ENCODE results near the gene MYO3B.

Gene MYO3B

GRCh38 chr2:170177950-170178781 is at the start of gene MYO3B:
Gene MYO3B, plus strand, starts transcription at chr2:170178147. Its CDS starts 141 bp downstream, at chr2:170178288.
- DNase-seq, result no peak

DNA sequence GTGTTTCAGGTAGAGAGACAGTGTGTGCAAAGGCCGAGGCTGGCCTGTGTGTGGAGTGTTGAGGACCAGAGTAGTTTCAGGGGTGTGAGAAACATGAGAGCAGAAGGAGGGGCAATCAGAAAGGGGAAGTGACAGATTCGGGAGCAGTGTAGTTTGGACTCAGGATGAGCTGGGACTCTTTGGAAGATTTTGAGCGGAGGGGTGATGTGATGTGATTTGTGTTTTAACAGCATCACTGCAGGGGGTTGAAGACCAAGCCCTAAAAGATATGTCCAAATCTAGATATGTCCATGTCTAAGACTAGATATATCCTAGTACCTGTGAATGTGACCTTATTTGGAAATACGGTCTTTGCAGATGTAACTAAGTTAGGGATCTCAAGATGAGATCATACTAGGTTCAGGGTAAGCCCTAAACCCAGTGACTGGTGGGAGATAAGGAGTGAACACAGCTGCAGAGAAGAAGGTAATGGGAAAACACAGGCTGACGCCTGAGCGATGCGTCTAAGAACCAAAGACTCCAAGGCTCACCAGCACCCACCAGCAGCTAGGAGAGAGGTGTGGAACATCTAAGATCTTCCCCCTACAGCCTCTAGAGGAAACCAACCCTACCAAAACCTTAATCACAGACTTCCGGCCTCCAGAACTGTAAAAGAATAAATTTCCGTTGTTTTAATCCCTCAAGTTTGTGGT is 38.5 kb upstream of the MYO3B start:
- no peak for TF ChIP-seq POLR2A (IDR thresholded peaks at IDR 0.05; ENCODE audit: low read length)
- TF ChIP-seq GATA1 (IDR thresholded peaks at IDR 0.05; ENCODE audit: low read depth, low read length), result no peak
- DNase-seq, result no peak

More at GRCh38 chr2:170177950-170178781, at the start of gene MYO3B:
- TF ChIP-seq POLR2A (IDR thresholded peaks at IDR 0.05; ENCODE audit: low read length) (no peak), GATA1 (IDR thresholded peaks at IDR 0.05; ENCODE audit: low read depth, low read length) (no peak)

- no peak for TF ChIP-seq GATA1 (IDR thresholded peaks at IDR 0.05; ENCODE audit: low read depth, low read length)
- TF ChIP-seq POLR2A (IDR thresholded peaks at IDR 0.05; ENCODE audit: low read length), result no peak
- no peak for DNase-seq
Measured at GRCh38 chr2:170140561-170140960, 37.4 kb upstream of the MYO3B start.

- TF ChIP-seq POLR2A (IDR thresholded peaks at IDR 0.05; ENCODE audit: low read length) (no peak), GATA1 (IDR thresholded peaks at IDR 0.05; ENCODE audit: low read depth, low read length) (no peak)
Measured at GRCh38 chr2:170141865-170142264, 36.1 kb upstream of the MYO3B start.

DNA sequence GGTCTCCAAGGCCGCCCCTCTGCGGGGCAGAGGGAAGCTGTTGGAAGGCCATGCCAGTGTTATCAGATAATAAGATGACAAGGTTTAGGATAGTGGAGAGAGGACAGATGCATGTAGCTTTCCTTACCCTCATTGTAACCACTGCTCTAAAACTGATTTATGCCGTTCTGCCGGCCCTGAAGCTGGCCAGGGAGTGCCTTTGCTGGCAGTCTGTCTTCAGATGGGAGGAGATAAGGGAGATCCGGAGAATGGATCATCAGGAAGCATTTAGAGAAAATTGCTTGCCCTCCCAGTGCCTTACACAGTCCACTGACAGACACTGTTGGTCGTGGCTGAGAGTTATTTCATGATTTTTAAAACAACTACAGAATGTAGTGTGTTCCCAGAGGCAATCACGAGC is 35.4 kb upstream of the MYO3B start:
- DNase-seq, result no peak
- TF ChIP-seq POLR2A (IDR thresholded peaks at IDR 0.05; ENCODE audit: low read length), result no peak
- no peak for TF ChIP-seq GATA1 (IDR thresholded peaks at IDR 0.05; ENCODE audit: low read depth, low read length)

More at GRCh38 chr2:170141865-170142264, 36.1 kb upstream of the MYO3B start:
- no peak for DNase-seq

DNA sequence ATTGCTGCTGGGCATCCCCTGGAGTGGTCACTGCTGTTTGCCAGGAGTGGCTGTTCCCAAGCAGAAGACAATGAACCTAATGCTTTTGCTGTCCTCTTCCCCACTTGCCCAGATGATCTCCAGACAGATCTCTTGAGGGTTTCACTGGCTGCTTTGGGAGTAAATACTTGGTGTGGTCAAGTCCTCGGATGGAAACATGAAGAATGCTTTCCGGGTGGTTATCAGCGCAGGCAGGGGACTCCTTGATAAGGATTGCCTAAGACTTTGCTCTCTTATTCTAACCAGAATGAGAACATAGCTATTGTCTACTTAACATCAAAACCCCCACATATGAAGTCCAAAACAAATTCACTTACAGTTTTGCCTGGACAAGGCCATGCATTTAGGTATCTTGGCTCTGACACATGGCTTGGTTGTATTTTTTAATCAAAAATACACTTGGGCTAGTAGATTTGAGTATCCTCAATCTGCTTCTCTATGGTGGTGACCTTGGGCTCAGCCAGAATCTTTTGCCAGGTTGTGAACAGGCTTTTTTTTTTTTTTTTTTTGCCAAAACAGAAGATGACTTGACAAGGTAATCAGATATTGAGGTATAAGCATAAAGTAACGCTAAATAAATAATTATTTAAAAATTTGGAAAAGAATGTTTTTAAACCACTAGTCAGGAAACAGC is 34.8 kb upstream of the MYO3B start:
- no peak for TF ChIP-seq POLR2A (IDR thresholded peaks at IDR 0.05; ENCODE audit: low read length)
- TF ChIP-seq GATA1 (IDR thresholded peaks at IDR 0.05; ENCODE audit: low read depth, low read length), result peak; percentile 43
- DNase-seq, result peak; percentile 72 to 88

DNA sequence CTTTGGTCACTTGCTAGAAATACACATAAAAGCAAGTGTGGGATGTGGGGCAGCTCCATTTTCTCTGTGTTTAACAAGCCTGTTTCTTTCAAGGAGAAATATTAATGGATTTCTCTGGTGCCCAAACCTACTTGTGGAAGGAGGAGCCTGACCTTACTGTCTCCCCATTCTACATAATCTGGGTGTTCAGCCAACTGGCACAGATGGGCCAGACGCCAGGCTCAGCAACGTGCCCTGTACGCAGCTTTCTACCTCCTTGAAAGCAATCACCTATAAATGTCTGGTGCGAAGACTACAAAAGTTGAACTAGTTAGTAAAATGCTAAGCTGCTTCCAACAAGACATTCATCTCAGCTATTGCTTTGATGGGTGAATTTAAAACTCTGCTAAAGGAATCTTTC is 33.2 kb upstream of the MYO3B start:
- DNase-seq, result no peak
- no peak for TF ChIP-seq GATA1 (IDR thresholded peaks at IDR 0.05; ENCODE audit: low read depth, low read length)
- TF ChIP-seq POLR2A (IDR thresholded peaks at IDR 0.05; ENCODE audit: low read length), result no peak

DNA sequence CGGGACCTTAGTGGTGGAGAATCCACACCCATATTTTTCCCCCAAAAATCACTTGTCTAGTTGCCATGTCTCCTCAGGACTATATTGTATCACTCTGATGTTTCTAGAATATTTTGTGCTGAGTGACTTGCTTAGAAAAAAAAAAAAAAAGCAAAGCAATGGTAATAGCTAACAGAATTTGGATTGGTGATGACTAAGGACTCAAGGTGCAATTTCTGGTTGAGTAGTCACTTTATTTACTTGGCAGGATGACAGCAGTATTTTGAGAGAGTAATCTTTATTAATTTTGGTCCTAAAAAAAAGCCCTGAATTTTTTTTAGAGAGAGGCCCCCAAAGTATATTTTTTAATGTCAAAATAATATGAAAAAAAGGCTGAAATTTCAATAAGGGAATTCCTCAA is 32.8 kb upstream of the MYO3B start:
- DNase-seq, result no peak
- TF ChIP-seq GATA1 (IDR thresholded peaks at IDR 0.05; ENCODE audit: low read depth, low read length) (no peak), POLR2A (IDR thresholded peaks at IDR 0.05; ENCODE audit: low read length) (no peak)

DNA sequence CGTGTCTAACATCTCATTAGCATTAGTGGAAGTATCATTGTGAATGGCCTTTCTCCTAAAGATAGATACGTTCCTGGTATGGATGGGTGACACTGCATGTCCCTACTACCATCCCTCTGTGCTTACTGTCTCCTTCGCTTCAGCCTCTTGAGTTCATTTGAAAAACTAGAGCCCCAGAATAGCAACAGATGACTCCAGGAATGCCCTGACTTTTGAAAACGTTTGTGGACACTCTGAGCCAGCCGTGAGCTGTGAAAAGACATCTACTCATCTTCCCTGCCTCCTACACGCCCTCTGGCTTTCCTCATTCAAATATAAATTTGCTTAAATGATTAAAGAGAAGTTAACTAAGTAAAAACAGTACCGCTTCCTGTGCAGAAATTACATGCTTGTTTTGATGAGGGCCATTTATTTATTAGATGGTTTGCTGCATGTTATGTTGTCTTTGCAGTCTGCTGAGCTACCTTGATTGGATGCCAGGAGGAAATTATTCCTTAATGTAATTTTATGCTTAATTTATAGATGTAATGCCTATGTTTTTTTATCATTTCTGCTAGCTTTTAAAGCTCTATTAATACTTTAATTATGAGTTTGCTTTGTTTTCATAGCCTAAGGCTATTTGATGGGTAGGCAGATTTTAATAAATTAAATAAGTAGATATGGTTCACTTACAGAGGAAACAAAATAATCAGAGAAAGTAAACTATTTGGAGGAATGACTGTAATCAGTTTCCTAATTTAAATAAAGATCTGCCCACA is 32.1 kb upstream of the MYO3B start:
- TF ChIP-seq POLR2A (IDR thresholded peaks at IDR 0.05; ENCODE audit: low read length), result no peak
- no peak for TF ChIP-seq GATA1 (IDR thresholded peaks at IDR 0.05; ENCODE audit: low read depth, low read length)
- DNase-seq, result no peak

- no peak for DNase-seq
- TF ChIP-seq POLR2A (IDR thresholded peaks at IDR 0.05; ENCODE audit: low read length), result no peak
Measured at GRCh38 chr2:170146784-170147183, 31.2 kb upstream of the MYO3B start.

GRCh38 chr2:170147576-170147975 is 30.4 kb upstream of the MYO3B start:
- DNase-seq, result no peak
- TF ChIP-seq POLR2A (IDR thresholded peaks at IDR 0.05; ENCODE audit: low read length) (no peak), GATA1 (IDR thresholded peaks at IDR 0.05; ENCODE audit: low read depth, low read length) (no peak)

DNA sequence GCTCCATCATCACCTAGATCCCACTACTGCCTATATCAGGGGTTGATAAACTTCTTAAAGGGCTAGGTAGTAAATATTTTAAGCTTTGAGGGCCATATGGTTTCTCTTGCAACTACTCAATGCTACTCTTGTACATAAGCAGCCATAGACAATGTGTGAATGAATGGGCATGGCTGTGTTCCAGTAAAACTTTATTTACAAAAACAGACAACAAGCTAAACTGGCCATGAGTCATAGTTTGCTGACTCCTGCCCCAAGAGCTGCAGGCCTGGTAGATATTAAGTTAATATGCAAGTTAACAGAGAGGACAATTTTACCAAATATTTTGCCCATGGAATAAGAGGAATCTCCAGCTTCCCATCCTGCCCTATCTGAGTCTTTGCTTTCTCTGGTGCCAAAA is 29.8 kb upstream of the MYO3B start:
- TF ChIP-seq GATA1 (IDR thresholded peaks at IDR 0.05; ENCODE audit: low read depth, low read length), result no peak
- TF ChIP-seq POLR2A (IDR thresholded peaks at IDR 0.05; ENCODE audit: low read length), result no peak

DNA sequence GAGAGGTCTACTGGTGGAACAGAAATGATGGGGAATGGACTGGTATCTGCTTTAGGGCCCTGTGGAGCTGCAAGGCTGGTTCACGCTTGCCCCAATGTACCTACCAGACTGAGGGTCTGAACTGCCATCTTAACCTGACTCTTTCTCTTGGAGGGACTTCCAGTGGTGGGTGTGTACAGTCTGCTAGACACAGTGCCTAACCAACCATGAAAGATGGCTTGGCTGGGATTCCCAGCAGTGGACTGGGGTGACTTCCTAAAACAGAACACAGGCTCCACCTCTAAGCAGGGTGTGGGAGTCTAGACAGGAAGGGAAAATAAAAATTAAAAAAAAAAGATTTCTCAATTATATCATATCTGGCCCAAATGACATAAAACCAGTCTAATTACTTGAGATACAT is 25.5 kb upstream of the MYO3B start:
- TF ChIP-seq POLR2A (IDR thresholded peaks at IDR 0.05; ENCODE audit: low read length) (no peak), GATA1 (IDR thresholded peaks at IDR 0.05; ENCODE audit: low read depth, low read length) (no peak)
- DNase-seq, result no peak

More for the DNA sequence above, 29.8 kb upstream of the MYO3B start:
- no peak for DNase-seq
